Fibroblast of pulmonary artery (primary cell): Measurements from ENCODE around the gene SPINT1.
A peak's percentile ranks its signal among the peaks of the same experiment; 100 is the strongest.

Source experiments
- DNase-seq: peaks from one replicate; pipeline ENCODE4 v3.0.0-alpha.2; 2010; ENCODE audit warnings: low read depth
- H3K4me3 ChIP-seq: replicated peaks from 2 replicates; pipeline ENCODE4 v1.5.1; 2011; ENCODE audit warnings: low read depth, mild to moderate bottlenecking, control low read depth, low read length, moderate library complexity
- CTCF ChIP-seq: IDR thresholded peaks from 2 replicates; pipeline ENCODE4 v1.5.1; 2011; ENCODE audit warnings: mild to moderate bottlenecking, control low read depth, low read length, inconsistent platforms; ENCODE audit errors: missing control alignments

Gene SPINT1

DNA sequence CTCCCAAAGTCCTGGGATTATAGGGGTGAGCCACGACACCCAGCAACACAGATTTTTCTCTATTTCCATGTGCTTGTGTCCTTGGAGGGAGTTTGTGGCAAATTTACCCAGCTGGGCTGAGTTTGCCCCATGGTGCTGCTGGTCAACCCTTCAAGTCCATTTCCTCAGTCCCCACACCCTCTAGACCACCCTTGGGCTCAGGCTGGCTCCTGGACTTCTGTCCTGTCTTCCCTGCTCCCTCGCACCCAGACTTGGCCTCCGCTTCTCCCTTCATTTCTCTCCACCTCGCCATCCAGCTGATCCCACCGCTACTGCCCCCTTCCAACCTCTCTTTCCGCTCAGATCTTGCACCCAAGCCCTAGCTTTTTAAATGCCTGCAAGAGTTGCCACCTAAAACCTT is 37.5 kb downstream of the SPINT1 start:
- DNase-seq: no peak
- TF ChIP-seq CTCF: no peak
- no peak overlapping the region for H3K4me3 ChIP-seq

DNA sequence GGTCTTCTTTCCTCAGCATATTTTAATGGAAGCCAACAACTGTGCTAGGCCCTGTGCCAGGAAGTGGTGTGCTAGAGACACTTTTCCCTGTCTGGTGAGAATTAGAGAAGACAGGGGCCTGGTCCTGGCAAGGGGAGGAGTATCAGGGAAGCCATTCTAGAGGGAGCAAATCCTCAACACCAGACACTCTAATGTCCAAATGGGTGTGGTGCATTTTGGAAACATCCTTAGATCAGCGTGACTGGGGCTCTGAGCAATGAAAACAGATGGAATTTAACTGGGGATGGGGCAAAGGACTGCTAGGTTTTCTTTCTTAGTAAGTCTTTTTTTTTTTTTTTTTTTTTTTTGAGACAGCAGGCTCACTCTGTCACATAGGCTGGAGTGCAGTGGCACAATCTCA is 42.7 kb downstream of the SPINT1 start:
- H3K4me3 ChIP-seq: no peak overlapping the region
- TF ChIP-seq CTCF: no peak
- no peak for DNase-seq

DNA sequence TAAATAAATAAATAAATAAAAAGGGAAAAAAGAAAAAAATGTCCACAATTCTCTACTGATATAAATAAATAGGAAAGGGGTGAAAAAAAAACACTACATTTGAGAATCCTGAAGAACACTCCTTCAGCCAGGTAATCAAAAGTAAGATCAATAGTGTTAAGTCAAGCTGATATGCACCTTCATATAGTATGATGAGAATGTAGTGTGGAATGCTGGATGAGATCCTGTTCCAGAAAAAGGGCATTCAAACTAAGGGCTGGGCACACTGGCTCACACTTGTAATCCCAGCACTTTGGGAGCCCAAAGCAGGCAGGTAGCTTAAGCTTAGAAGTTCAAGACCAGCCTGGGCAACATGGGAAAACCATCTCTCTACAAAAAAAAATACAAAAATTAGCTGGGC is 45.3 kb downstream of the SPINT1 start:
- no peak for TF ChIP-seq CTCF
- no peak for DNase-seq
- H3K4me3 ChIP-seq: no peak overlapping the region

GRCh38 chr15:40891138-40891537 is 47.3 kb downstream of the SPINT1 start:
- no peak for DNase-seq
- no peak for TF ChIP-seq CTCF
- H3K4me3 ChIP-seq: no peak overlapping the region

GRCh38 chr15:40891810-40892446 is 48.1 kb downstream of the SPINT1 start:
- TF ChIP-seq CTCF: peak; percentile 75
- no peak overlapping the region for H3K4me3 ChIP-seq
- peak; percentile 62 for DNase-seq

GRCh38 chr15:40892447-40893012 is 48.7 kb downstream of the SPINT1 start:
- no peak for DNase-seq
- no peak overlapping the region for H3K4me3 ChIP-seq
- no peak for TF ChIP-seq CTCF
